ENCODE measurements around the gene SUGT1.
"Not testable (repeated sequence)": the region's sequence is repeated elsewhere in the genome, so short reads cannot be mapped to it uniquely, and the experiment has no call there.

- not testable (repeated sequence) for TF ChIP-seq POLR2AphosphoS5, CTCF, POLR2A, EP300 (IDR thresholded peaks at IDR 0.05)
These were observed 33.2 kb downstream of the SUGT1 start for GRCh38 chr13:52685806-52686205.

All from gastroesophageal sphincter (tissue), 3 donors.